B cell (primary cell): ENCODE measurements around the gene EPAS1.

Experiments
- CTCF ChIP-seq: fragments of 200-600 bp; IDR thresholded peaks from one replicate; pipeline ENCODE4 v1.8.0; 2022; ENCODE audit warnings: antibody characterized with exemption, mild to moderate bottlenecking
- EZH2 ChIP-seq: IDR thresholded peaks from 2 replicates; pipeline ENCODE4 v1.6.1; 2012; ENCODE audit warnings: borderline replicate concordance, low read depth, mild to moderate bottlenecking, moderate library complexity, low read length; ENCODE audit not compliant: insufficient read depth, poor library complexity, severe bottlenecking

DNA sequence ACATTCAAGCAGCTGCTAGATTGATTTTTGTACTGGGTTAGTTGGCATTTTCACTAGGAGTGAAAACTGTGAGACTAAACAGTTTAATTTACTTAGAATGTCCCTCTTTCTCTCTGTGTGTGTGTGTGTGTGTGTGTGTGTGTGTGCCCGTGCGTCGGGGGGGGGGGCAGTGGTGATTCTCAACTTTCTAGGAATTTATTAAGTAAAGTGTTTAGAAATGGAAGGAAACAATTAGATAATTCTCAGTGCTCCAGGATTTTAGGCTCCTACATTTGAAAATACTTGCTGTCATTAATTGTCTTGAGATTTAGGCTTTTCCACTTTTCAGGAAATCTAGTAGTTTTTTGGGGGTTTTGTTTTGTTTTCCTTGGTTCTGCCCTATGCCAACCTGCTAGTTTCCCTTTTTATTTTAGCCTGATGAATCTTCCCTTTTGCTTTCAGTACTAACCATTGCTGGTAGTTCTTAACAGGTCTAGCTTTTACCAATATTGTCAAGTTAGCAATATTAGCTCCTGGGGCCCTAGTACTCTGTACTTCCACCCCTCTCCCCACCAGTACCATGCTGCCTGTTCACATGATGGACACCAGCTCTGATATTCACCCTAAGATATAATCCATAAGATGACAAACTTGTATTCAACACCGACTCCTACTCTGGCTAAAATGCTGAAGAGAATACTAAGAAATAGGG, 4.9 kb downstream of the EPAS1 start:
- TF ChIP-seq CTCF (no peak), EZH2 (no peak)
